ENCODE measurements around the gene EPHA4.

EPHA4 gene

GRCh38 chr2:221465776-221466175, 106.3 kb downstream of the EPHA4 start:
- peak; percentile 9 for DNase-seq

DNA sequence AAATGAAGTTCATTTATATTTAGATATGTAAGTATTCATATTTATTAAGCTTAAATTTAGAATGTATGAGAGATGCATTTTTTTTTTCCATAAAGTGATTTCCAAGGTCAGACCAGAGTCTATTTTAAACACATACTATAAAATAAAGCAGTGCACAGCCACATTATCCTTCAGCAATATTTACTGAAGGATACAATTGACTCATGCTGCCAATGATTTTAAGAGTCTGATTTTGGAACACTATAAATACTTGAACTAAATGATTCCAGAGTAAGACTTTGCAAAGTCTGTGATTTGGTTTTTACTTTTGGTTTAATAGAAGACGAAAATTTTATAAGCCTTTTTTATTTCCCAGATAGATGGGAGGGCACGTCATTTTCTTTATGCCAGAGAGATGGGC, 107.1 kb downstream of the EPHA4 start:
- DNase-seq = no peak

DNA sequence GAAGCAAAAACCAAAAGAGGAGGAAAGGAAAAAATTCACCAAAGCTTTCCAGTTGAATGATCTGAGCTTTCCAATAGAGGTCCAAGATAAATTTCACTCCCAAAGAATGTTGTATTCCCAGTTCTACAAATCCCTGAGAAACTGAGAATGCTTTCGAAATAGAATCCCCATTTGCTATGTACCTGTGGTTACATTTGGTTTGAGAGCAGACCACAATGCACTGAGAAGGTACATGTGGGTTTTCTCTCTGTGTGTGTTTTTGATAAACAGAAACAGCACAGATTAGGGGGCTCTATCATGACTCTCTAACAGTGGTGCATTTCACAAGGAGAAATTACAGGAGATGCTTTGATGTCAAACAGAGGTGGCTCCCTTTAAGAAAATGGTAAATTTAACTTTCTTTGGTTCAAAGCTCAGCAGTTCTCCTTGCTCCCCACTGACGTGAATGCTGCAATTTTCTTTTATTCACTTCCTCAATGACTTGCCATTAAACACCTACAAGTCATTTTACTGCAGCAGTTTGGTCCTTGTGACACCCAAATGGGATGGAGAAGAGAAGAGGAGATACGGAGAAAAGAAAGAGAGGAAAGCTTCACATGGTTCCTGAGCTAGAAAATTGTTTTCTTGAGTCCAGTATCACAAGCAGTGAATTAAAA, 108.7 kb downstream of the EPHA4 start:
- DNase-seq = no peak

GRCh38 chr2:221461901-221462300, 110.2 kb downstream of the EPHA4 start:
- no peak for DNase-seq

DNA sequence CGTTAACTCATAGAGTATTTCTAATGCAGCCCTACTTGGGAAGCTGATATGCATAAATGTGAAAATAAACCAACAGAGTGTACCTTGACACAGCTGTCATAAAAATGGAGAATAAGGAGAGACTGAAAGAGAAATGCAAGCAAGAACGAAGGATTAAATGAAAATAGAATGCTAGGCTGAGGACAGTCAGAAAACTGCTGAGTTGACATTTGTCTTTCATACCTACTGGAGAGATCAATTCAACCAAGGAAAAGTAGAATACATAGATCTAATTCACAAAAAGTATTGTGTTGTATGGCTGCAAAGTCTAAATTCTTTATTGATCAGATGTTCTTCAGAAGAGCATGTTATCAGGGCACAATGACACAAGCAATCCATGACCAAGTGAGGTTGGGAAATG, 112.0 kb downstream of the EPHA4 start:
- no peak for DNase-seq

- no peak for DNase-seq
Measured at GRCh38 chr2:221458578-221458977, 113.5 kb downstream of the EPHA4 start.

DNA sequence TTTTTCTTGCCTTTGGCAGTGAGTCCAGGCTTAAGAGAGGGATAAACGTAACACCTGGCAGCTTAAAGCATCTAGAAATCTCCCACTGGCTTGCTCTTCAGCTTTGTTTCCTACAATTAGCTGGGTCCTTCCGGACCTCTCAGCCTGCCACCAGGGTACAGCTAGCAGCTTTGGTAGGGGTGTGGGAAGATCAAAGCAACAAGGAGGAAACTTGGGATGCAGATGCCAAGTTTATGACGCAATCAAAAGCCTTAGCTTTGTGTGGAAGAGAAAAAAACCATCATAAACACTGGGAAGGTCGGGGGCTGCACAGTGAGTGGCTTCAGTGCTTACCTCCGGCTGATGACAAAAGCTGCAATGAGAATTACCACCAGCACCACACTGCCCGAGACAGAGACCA, 116.9 kb downstream of the EPHA4 start:
- DNase-seq = no peak

GRCh38 chr2:221454459-221455105, 117.5 kb downstream of the EPHA4 start:
- no peak for DNase-seq

GRCh38 chr2:221451862-221452788, 120.0 kb downstream of the EPHA4 start:
- no peak for DNase-seq

- DNase-seq = no peak
Measured at GRCh38 chr2:221450280-221450679, 121.8 kb downstream of the EPHA4 start.

DNA sequence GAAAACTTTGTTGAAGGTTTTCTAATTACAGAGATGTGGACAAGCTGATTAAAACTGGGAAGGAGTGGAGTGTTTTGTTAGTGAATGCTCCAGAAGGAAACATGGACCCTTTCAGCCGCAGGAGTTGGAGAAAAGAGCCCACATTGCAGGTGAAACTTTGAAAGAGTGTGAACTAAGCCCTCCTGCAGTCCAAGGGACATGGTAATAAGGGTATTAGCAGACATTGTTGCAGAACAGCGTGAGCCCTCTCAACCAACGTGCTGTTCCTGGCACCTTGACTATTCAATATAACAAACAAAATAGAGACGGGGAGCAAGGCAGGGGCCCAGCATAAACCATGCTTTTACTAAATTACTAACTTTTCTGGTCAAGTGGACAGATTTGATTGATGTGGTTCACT, 122.7 kb downstream of the EPHA4 start:
- DNase-seq = no peak

DNA sequence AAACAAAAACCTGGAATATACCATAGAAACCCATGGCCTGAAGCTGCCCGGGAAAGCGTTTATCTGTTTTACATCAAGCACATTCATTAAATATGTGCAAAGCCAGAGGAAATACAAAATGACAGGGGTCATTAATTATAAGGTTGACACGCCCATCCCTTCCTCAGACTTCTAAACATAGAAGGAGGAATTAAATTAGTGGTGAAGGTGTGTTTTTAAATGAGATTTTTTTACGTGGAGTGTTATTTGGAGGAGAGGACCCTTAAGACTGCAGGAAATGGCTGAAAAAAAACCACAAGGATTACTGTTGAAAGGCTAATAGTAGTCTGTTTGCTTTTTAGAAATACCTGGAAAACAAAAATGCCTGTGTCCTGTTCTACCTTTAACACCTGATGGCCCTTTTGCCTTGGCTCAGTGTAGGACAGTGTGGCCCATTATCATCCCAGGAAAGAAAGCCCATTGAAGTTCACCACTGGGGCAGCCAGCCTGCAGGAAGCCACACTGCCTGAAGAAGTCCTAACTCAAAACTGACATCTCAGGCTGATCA, 123.2 kb downstream of the EPHA4 start:
- DNase-seq = no peak

GRCh38 chr2:221448057-221448843, 123.9 kb downstream of the EPHA4 start:
- DNase-seq = no peak

- DNase-seq = no peak
Measured at GRCh38 chr2:221447310-221447709, 124.8 kb downstream of the EPHA4 start.

GRCh38 chr2:221446140-221446539, 126.0 kb downstream of the EPHA4 start:
- no peak for DNase-seq

- DNase-seq = no peak
Measured at GRCh38 chr2:221444106-221444505, 128.0 kb downstream of the EPHA4 start.

DNA sequence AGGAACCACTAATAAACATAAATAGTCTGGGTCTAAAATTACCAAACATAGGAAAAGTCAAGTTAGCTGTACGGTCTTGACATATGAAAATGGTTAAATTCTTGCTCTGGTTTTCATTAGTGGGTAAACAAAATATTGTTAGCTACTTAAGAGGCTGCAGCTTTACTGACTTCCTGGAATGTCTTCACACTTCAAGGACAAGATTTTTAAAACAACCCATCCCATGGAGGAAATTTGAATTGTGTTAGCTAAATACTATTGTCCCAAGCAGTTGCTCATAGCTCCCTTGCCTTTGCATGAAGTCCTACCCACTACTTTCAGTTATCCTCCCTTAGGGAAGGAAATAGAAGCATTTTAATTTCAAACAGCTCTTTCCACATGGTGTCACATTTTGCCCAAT, 128.5 kb downstream of the EPHA4 start:
- DNase-seq = no peak

GRCh38 chr2:221442128-221442527, 130.0 kb downstream of the EPHA4 start:
- DNase-seq = no peak

GRCh38 chr2:221439761-221440479, 132.2 kb downstream of the EPHA4 start:
- no peak for DNase-seq

DNA sequence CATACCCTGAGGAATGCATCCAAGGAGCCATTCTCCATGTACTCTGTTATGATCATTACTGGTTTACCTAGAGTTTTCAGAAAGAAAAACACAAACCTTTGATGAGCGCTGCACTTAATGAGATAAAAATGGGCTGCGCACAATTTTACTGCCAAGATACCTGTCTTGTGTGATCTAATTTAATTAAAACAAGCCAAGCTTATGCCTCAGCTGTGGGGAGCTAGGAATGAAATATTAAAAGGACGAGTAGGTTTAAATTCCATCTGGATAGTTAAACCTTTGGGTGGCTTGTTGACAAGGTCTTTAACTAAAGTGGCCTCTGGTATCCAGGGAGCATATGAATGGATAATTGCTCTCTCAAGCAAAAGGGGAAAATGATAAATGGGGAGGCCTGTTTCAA, 135.0 kb downstream of the EPHA4 start:
- no peak for DNase-seq

- no peak for DNase-seq
Measured at GRCh38 chr2:221435171-221435570, 136.9 kb downstream of the EPHA4 start.

- DNase-seq = no peak
Measured at GRCh38 chr2:221434142-221434541, 138.0 kb downstream of the EPHA4 start.

Measured in CD4-positive, alpha-beta T cell treated with Interleukin-12 subunit alpha and Interleukin-12 subunit beta, for 1 hour (primary cell).